Stimulated activated CD4-positive, alpha-beta T cell treated with anti-CD3 and anti-CD28 coated beads, Interleukin-12 subunit alpha, Interleukin-12 subunit beta, amount 100 ng/mL, for 4 hours (primary cell): ENCODE results near the gene ETS1.

Experiments
- DNase-seq: peaks from one replicate; pipeline ENCODE4 v3.0.0-alpha.2; 2020

The ETS1 gene

GRCh38 chr11:128419012-128419767 is 168.2 kb downstream of the ETS1 start:
- no peak for DNase-seq

- DNase-seq = no peak
Observed at GRCh38 chr11:128417607-128418324, 169.6 kb downstream of the ETS1 start.

- no peak for DNase-seq
Observed at GRCh38 chr11:128416976-128417375, 170.4 kb downstream of the ETS1 start.

GRCh38 chr11:128415539-128415938 is 171.8 kb downstream of the ETS1 start:
- no peak for DNase-seq

- no peak for DNase-seq
Observed at GRCh38 chr11:128412847-128413791, 174.2 kb downstream of the ETS1 start.

- no peak for DNase-seq
Observed at GRCh38 chr11:128411812-128412211, 175.5 kb downstream of the ETS1 start.

- no peak for DNase-seq
Observed at GRCh38 chr11:128411150-128411549, 176.2 kb downstream of the ETS1 start.

GRCh38 chr11:128409476-128409875 is 177.9 kb downstream of the ETS1 start:
- DNase-seq = no peak
